ENCODE results near the gene KAT2A.
A peak's percentile ranks its signal among the peaks of the same experiment; 100 is the strongest.
"Not testable (repeated sequence)": the region's sequence is repeated elsewhere in the genome, so short reads cannot be mapped to it uniquely, and the experiment has no call there.

KAT2A gene

GRCh38 chr17:42120770-42121769 is at the start of gene KAT2A:
KAT2A (minus strand) TSS chr17:42121367; CDS start chr17:42121304, 63 bp downstream.
- DNase-seq (ENCODE audit: low spot score) = peak; percentile 91

- no peak for DNase-seq (ENCODE audit: low spot score)
Measured at GRCh38 chr17:42169351-42169750, 48.2 kb upstream of the KAT2A start.

- no peak for DNase-seq (ENCODE audit: low spot score)
Measured at GRCh38 chr17:42167807-42168206, 46.6 kb upstream of the KAT2A start.

- DNase-seq (ENCODE audit: low spot score) = no peak
Measured at GRCh38 chr17:42166196-42166763, 45.1 kb upstream of the KAT2A start.

- DNase-seq (ENCODE audit: low spot score) = no peak
Measured at GRCh38 chr17:42165751-42166150, 44.6 kb upstream of the KAT2A start.

- DNase-seq (ENCODE audit: low spot score) = no peak
Measured at GRCh38 chr17:42163696-42164407, 42.7 kb upstream of the KAT2A start.

GRCh38 chr17:42163113-42163512 is 41.9 kb upstream of the KAT2A start:
- DNase-seq (ENCODE audit: low spot score) = peak; percentile 74

GRCh38 chr17:42160531-42160910 is 39.4 kb upstream of the KAT2A start:
- no peak for DNase-seq (ENCODE audit: low spot score)

- DNase-seq (ENCODE audit: low spot score) = no peak
Measured at GRCh38 chr17:42159796-42160530, 38.8 kb upstream of the KAT2A start.

GRCh38 chr17:42155614-42156045 is 34.5 kb upstream of the KAT2A start:
- peak; percentile 73 for DNase-seq (ENCODE audit: low spot score)

- DNase-seq (ENCODE audit: low spot score) = no peak
Measured at GRCh38 chr17:42153919-42154742, 33.0 kb upstream of the KAT2A start.

GRCh38 chr17:42146911-42147607 is 25.9 kb upstream of the KAT2A start:
- no peak for DNase-seq (ENCODE audit: low spot score)

GRCh38 chr17:42143138-42143537 is 22.0 kb upstream of the KAT2A start:
- not testable (repeated sequence) for DNase-seq (ENCODE audit: low spot score)

- DNase-seq (ENCODE audit: low spot score) = no peak
Measured at GRCh38 chr17:42142371-42142896, 21.3 kb upstream of the KAT2A start.

GRCh38 chr17:42141382-42141781 is 20.2 kb upstream of the KAT2A start:
- DNase-seq (ENCODE audit: low spot score) = no peak

- not testable (repeated sequence) for DNase-seq (ENCODE audit: low spot score)
Measured at GRCh38 chr17:42140690-42141089, 19.5 kb upstream of the KAT2A start.

GRCh38 chr17:42138749-42139492 is 17.8 kb upstream of the KAT2A start:
- DNase-seq (ENCODE audit: low spot score) = no peak

- DNase-seq (ENCODE audit: low spot score) = no peak
Measured at GRCh38 chr17:42136654-42137051, 15.5 kb upstream of the KAT2A start.

Data from ecto neural progenitor cell (in vitro differentiated cells).